Prostate gland (tissue), 2 donors: ENCODE data around the gene SNRNP48.

ENCODE experiments used
- POLR2AphosphoS5 ChIP-seq: sonication (generic); formaldehyde crosslinking; IDR thresholded peaks from one replicate; pipeline ENCODE4 v1.6.1; 2017; ENCODE audit warnings: antibody characterized with exemption
- TF ChIP-seq, protein P1 (sequence below), 4 experiments: fragments of 200-600 bp in 2 of 4; fragments of 450-650 bp in 2 of 4; sonication (generic) in 2 of 4; IDR thresholded peaks; 1 replicate in 3 of 4; 2 replicates in 1 of 4; pipeline ENCODE4 v1.5.1; 2016 to 2019; ENCODE audit warnings: antibody characterized with exemption in 4 of 4, mild to moderate bottlenecking in 2 of 4, moderate library complexity in 2 of 4

DNA sequence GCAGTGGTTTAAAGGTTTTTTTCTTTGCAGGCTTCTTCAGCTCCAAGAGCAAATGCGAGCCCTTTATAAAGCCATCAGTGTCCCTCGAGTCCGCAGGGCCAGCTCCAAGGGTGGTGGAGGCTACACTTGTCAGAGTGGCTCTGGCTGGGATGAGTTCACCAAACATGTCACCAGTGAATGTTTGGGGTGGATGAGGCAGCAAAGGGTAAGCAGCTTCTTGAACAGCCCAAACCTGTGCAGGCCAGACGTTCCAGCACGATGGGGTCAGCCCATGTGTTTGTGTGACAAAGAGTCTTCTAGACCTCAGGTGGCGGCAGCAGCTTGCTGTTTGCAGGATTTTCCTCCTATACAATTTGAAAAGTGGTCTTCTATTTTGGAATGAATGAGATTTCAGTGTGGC, 30.8 kb upstream of the SNRNP48 start:
- TF ChIP-seq, protein P1, sequence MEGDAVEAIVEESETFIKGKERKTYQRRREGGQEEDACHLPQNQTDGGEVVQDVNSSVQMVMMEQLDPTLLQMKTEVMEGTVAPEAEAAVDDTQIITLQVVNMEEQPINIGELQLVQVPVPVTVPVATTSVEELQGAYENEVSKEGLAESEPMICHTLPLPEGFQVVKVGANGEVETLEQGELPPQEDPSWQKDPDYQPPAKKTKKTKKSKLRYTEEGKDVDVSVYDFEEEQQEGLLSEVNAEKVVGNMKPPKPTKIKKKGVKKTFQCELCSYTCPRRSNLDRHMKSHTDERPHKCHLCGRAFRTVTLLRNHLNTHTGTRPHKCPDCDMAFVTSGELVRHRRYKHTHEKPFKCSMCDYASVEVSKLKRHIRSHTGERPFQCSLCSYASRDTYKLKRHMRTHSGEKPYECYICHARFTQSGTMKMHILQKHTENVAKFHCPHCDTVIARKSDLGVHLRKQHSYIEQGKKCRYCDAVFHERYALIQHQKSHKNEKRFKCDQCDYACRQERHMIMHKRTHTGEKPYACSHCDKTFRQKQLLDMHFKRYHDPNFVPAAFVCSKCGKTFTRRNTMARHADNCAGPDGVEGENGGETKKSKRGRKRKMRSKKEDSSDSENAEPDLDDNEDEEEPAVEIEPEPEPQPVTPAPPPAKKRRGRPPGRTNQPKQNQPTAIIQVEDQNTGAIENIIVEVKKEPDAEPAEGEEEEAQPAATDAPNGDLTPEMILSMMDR (IDR thresholded peaks at IDR 0.05), result no peak
- TF ChIP-seq POLR2AphosphoS5, result no peak
